IMR-90 (cell line): ENCODE measurements around the gene MAPK8IP3.

Experiments used
- BHLHE40 ChIP-seq: fragments of 150-350 bp; IDR thresholded peaks from 2 replicates; pipeline ENCODE4 v1.6.1; 2016; ENCODE audit warnings: mild to moderate bottlenecking, low read depth, low read length
- CEBPB ChIP-seq: IDR thresholded peaks from 2 replicates; pipeline ENCODE4 v1.6.1; 2012; ENCODE audit warnings: low read depth, low read length, improper control_type of control experiment
- CHD1 ChIP-seq: IDR thresholded peaks from 2 replicates; pipeline ENCODE4 v1.6.1; 2012; ENCODE audit warnings: low read depth, low read length, improper control_type of control experiment
- MAFK ChIP-seq: IDR thresholded peaks from 2 replicates; pipeline ENCODE4 v1.6.1; 2012; ENCODE audit warnings: low read depth, low read length, improper control_type of control experiment
- MAZ ChIP-seq: IDR thresholded peaks from 2 replicates; pipeline ENCODE4 v1.6.1; 2012; ENCODE audit warnings: low read depth, mild to moderate bottlenecking, low read length, improper control_type of control experiment, moderate library complexity, borderline replicate concordance
- MXI1 ChIP-seq: IDR thresholded peaks from 2 replicates; pipeline ENCODE4 v1.6.1; 2012; ENCODE audit warnings: low read depth, mild to moderate bottlenecking, low read length, moderate library complexity, borderline replicate concordance
- NFE2L2 ChIP-seq: fragments of 150-350 bp; IDR thresholded peaks from 2 replicates; pipeline ENCODE4 v1.6.1; 2016; ENCODE audit warnings: low read depth, mild to moderate bottlenecking, low read length
- POLR2A ChIP-seq: IDR thresholded peaks from 2 replicates; pipeline ENCODE4 v1.6.1; 2012; ENCODE audit warnings: mild to moderate bottlenecking, low read depth, low read length
- RAD21 ChIP-seq: IDR thresholded peaks from 2 replicates; pipeline ENCODE4 v1.6.1; 2012; ENCODE audit warnings: low read length, improper control_type of control experiment
- RFX5 ChIP-seq: IDR thresholded peaks from 2 replicates; pipeline ENCODE4 v1.8.0; 2012; ENCODE audit warnings: low read depth, mild to moderate bottlenecking, low read length, moderate library complexity
- SMC3 ChIP-seq: fragments of 150-350 bp; IDR thresholded peaks from 2 replicates; pipeline ENCODE4 v1.6.1; 2016; ENCODE audit warnings: low read depth, mild to moderate bottlenecking, antibody characterized with exemption, low read length, moderate library complexity
- TF ChIP-seq, protein P1 (sequence below): conservative IDR thresholded peaks from 2 replicates; pipeline ENCODE4 v1.5.1; 2012; ENCODE audit warnings: mild to moderate bottlenecking, low read depth, low read length, improper control_type of control experiment
- TF ChIP-seq, protein P2 (sequence below): fragments of 150-350 bp; IDR thresholded peaks from 2 replicates; pipeline ENCODE4 v1.6.1; 2016; ENCODE audit warnings: low read depth, mild to moderate bottlenecking, low read length, moderate library complexity, borderline replicate concordance
- TF ChIP-seq, protein P3 (sequence below): fragments of 150-350 bp; IDR thresholded peaks from 2 replicates; pipeline ENCODE4 v1.6.1; 2017; ENCODE audit warnings: mild to moderate bottlenecking, antibody characterized with exemption, low read length, low read depth

DNA sequence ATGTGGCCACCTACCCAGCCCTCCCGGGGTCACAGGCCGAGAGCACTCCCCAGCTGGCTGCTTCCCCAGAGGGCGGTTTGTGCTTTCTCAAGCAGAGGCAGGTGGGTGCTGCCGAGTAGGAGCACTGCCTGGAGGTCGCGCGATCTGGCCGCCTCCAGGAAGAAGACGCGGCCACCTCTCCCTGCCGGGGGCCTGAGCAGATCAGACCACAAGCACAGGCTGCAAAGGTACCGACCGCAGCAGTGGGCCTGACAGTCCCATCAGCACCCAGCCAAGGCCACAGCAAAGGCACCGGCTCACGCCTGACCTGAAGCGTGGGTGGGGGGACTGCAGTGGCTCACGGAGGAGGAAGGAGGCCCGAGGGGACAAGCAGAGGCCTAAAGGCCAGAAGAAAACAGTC is 102.7 kb downstream of the MAPK8IP3 start:
- TF ChIP-seq, protein P1, sequence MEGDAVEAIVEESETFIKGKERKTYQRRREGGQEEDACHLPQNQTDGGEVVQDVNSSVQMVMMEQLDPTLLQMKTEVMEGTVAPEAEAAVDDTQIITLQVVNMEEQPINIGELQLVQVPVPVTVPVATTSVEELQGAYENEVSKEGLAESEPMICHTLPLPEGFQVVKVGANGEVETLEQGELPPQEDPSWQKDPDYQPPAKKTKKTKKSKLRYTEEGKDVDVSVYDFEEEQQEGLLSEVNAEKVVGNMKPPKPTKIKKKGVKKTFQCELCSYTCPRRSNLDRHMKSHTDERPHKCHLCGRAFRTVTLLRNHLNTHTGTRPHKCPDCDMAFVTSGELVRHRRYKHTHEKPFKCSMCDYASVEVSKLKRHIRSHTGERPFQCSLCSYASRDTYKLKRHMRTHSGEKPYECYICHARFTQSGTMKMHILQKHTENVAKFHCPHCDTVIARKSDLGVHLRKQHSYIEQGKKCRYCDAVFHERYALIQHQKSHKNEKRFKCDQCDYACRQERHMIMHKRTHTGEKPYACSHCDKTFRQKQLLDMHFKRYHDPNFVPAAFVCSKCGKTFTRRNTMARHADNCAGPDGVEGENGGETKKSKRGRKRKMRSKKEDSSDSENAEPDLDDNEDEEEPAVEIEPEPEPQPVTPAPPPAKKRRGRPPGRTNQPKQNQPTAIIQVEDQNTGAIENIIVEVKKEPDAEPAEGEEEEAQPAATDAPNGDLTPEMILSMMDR: no peak
- TF ChIP-seq MAFK: no peak
- TF ChIP-seq BHLHE40: no peak
- TF ChIP-seq POLR2A: no peak
- no peak for TF ChIP-seq RAD21
- no peak for TF ChIP-seq RFX5
- TF ChIP-seq MXI1: no peak
- TF ChIP-seq CHD1: no peak
- TF ChIP-seq, protein P2, sequence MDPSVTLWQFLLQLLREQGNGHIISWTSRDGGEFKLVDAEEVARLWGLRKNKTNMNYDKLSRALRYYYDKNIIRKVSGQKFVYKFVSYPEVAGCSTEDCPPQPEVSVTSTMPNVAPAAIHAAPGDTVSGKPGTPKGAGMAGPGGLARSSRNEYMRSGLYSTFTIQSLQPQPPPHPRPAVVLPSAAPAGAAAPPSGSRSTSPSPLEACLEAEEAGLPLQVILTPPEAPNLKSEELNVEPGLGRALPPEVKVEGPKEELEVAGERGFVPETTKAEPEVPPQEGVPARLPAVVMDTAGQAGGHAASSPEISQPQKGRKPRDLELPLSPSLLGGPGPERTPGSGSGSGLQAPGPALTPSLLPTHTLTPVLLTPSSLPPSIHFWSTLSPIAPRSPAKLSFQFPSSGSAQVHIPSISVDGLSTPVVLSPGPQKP: no peak
- no peak for TF ChIP-seq SMC3
- TF ChIP-seq MAZ: no peak
- no peak for TF ChIP-seq NFE2L2
- TF ChIP-seq, protein P3, sequence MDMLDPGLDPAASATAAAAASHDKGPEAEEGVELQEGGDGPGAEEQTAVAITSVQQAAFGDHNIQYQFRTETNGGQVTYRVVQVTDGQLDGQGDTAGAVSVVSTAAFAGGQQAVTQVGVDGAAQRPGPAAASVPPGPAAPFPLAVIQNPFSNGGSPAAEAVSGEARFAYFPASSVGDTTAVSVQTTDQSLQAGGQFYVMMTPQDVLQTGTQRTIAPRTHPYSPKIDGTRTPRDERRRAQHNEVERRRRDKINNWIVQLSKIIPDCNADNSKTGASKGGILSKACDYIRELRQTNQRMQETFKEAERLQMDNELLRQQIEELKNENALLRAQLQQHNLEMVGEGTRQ: no peak
- TF ChIP-seq CEBPB: no peak
